Gastrocnemius medialis (tissue), 4 donors: ENCODE results near the gene CGGBP1. TPM values are rescaled to one million over a fixed set of nuclear protein-coding genes. Genes with fewer than 3 reads are reported as not detected.
"Not testable (repeated sequence)": the region's sequence is repeated elsewhere in the genome, so short reads cannot be mapped to it uniquely, and the experiment has no call there.

Source experiments
- ATAC-seq, 2 donors: fragments of 150-250 bp; one replicate each; pipeline ENCODE4 v1.9.1; 2016
- DNase-seq, 2 donors: peaks; one replicate each; pipeline ENCODE4 v3.0.0-alpha.2; 2019
- H3K27ac ChIP-seq, 4 donors: fragments of 200-600 bp; sonication (generic); 1 replicate in 1 of 4; 2 replicates in 3 of 4; pipeline ENCODE4 v1.5.1; 2016 to 2018; ENCODE audit warnings: mild to moderate bottlenecking in 2 of 4, moderate library complexity in 1 of 4
- H3K27me3 ChIP-seq, 3 donors: fragments of 200-600 bp; sonication (generic) in 2 of 3; 1 replicate in 1 of 3; 2 replicates in 2 of 3; pipeline versions ENCODE4 v1.5.1 to v1.6.0; 2016 to 2019; ENCODE audit warnings: mild to moderate bottlenecking in 1 of 3, moderate library complexity in 1 of 3
- H3K36me3 ChIP-seq, 2 donors: fragments of 200-600 bp; sonication (generic) in 1 of 2; one replicate each; pipeline ENCODE4 v1.5.1; 2017 to 2018
- H3K4me1 ChIP-seq, 2 donors: fragments of 200-600 bp; sonication (generic) in 1 of 2; one replicate each; pipeline ENCODE4 v1.5.1; 2016 to 2017; ENCODE audit warnings: mild to moderate bottlenecking in 2 of 2
- H3K4me3 ChIP-seq, 4 donors: fragments of 200-600 bp; sonication (generic) in 3 of 4; 1 replicate in 1 of 4; 2 replicates in 3 of 4; pipeline ENCODE4 v1.5.1; 2016 to 2019; ENCODE audit warnings: mild to moderate bottlenecking in 2 of 4
- H3K9me3 ChIP-seq, 3 donors: fragments of 200-600 bp; sonication (generic) in 2 of 3; 1 replicate in 1 of 3; 2 replicates in 2 of 3; pipeline ENCODE4 v1.5.1; 2016 to 2019
- CTCF ChIP-seq, 5 experiments: fragments of 450-650 bp in 3 of 5; fragments of 200-600 bp in 2 of 5; sonication (generic) in 2 of 5; IDR thresholded peaks in 4 of 5; conservative IDR thresholded peaks in 1 of 5; 1 replicate in 4 of 5; 2 replicates in 1 of 5; pipeline ENCODE4 v1.5.1; 2016 to 2019; ENCODE audit warnings: antibody characterized with exemption in 5 of 5, mild to moderate bottlenecking in 3 of 5, moderate library complexity in 3 of 5
- POLR2A ChIP-seq, 2 donors: fragments of 450-650 bp; IDR thresholded peaks; one replicate each; pipeline ENCODE4 v1.6.1; 2017; ENCODE audit warnings: antibody characterized with exemption in 2 of 2, mild to moderate bottlenecking in 2 of 2, moderate library complexity in 2 of 2
- in situ Hi-C, 4 donors: fragments of 200-750 bp; cut with MboI; loops; one replicate each; pipeline versions ENCODE4 v1.15.0 to v1.8.0; 2017; ENCODE audit warnings: low sequenced_read_pairs in 4 of 4
- intact Hi-C: fragments of 100-400 bp; cut with DNase I; formaldehyde crosslinking; loops from one replicate; pipeline ENCODE4 v1.15.1; 2023; ENCODE audit warnings: low total_unique reads
- total RNA-seq, 4 donors: library from RNA; depleted of rRNA; stranded (reverse); fragments of >200 nt; gene quantifications; one replicate each; pipeline versions ENCODE4 v1.1.0 to v1.2.3, GENCODE V29; 2016

Gene CGGBP1
- total RNA-seq, 4 donors from 2014 or later, result 25.9 to 47.3 (median 41.7) TPM

DNA sequence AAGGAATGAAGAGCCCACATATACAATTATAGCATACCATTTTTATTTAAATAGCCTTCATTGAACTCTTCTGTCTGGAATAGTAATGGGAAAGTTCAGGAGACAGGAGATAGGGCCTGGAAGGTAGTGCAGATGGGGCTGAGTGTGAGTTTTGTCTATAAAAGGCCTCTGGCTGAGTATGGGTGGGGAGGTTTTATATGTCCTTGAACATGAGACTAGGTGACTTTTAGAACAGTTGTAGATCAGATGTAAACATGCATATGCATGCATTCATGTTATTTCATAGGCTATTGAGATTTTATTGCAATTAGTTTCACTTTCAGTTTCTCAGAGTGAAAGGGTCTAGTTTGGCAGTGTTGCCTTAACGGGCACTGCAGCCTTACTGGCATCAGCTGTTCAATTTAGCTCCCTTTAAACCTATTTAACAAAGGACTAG, 27.1 kb downstream of the CGGBP1 start:
- ATAC-seq, result peak; percentile 39 to 69
- no peak for TF ChIP-seq POLR2A (IDR thresholded peaks at IDR 0.05)
- TF ChIP-seq CTCF (IDR thresholded peaks at IDR 0.05 in 4 of 5, conservative IDR thresholded peaks at IDR 0.05 in 1 of 5), result no peak
- no peaks in the 10 kb centered on the region for H3K27me3 ChIP-seq
- H3K27ac ChIP-seq, result peak overlapping the region; percentile 19 to 49 (median 46)
- H3K4me1 ChIP-seq, result peaks cover 4 to 20% of the 10 kb centered on the region in 2 donors
- in situ Hi-C loops, result no loop called here
- intact Hi-C loops, result no loop called here
- H3K4me3 ChIP-seq, result peak overlapping the region; percentile 33 to 55 (median 48)
- H3K36me3 ChIP-seq, result no peaks in the 10 kb centered on the region
- H3K9me3 ChIP-seq, result no peaks in the 10 kb centered on the region
- DNase-seq, result no peak

DNA sequence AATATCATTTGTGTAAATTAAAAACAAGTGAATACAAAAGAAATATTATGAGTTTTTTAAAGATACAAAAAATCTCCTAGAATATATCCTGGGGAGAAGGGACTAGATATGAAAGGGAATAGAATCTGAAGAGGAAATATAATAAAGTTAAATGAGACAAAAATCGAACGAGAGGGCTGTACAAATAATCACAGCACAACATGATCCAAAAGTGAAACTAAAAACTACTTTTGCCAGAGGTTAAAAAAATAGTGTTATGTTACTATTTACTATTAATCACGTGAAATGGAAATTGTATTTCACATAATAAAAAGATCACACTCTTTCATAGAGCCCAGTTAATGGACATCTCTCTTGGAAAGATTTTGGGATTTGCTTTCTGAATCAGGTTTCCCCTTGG, 28.6 kb downstream of the CGGBP1 start:
- Histone ChIP-seq H3K4me3 (peak overlapping the region in 3 of 4 donors; percentile 1 to 8 (median 5)), H3K9me3 (no peaks in the 10 kb centered on the region), H3K27ac (no peak overlapping the region), H3K27me3 (no peaks in the 10 kb centered on the region), H3K4me1 (peaks cover 4 to 20% of the 10 kb centered on the region in 2 donors), H3K36me3 (no peaks in the 10 kb centered on the region)
- ATAC-seq (no peak), DNase-seq (no peak)
- in situ Hi-C loops (no loop called here), intact Hi-C loops (no loop called here)
- no peak for TF ChIP-seq POLR2A (IDR thresholded peaks at IDR 0.05)
- TF ChIP-seq CTCF (IDR thresholded peaks at IDR 0.05 in 4 of 5, conservative IDR thresholded peaks at IDR 0.05 in 1 of 5), result no peak

- Histone ChIP-seq H3K9me3 (no peaks in the 10 kb centered on the region), H3K27ac (no peak overlapping the region), H3K36me3 (no peaks in the 10 kb centered on the region), H3K27me3 (no peaks in the 10 kb centered on the region), H3K4me1 (peaks cover 4 to 20% of the 10 kb centered on the region in 2 donors), H3K4me3 (no peak overlapping the region)
- intact Hi-C loops, result no loop called here
- DNase-seq (no peak), ATAC-seq (no peak)
- no peak for TF ChIP-seq POLR2A (IDR thresholded peaks at IDR 0.05)
- TF ChIP-seq CTCF (IDR thresholded peaks at IDR 0.05 in 4 of 5, conservative IDR thresholded peaks at IDR 0.05 in 1 of 5), result no peak
- in situ Hi-C loops, result no loop called here
Observed at GRCh38 chr3:88028876-88029275, 29.9 kb downstream of the CGGBP1 start.

GRCh38 chr3:88025001-88025552, 33.7 kb downstream of the CGGBP1 start:
- no peak for TF ChIP-seq CTCF (IDR thresholded peaks at IDR 0.05 in 4 of 5, conservative IDR thresholded peaks at IDR 0.05 in 1 of 5)
- TF ChIP-seq POLR2A (IDR thresholded peaks at IDR 0.05), result no peak
- Histone ChIP-seq H3K27ac (no peak overlapping the region), H3K36me3 (no peaks in the 10 kb centered on the region), H3K27me3 (no peaks in the 10 kb centered on the region), H3K9me3 (no peaks in the 10 kb centered on the region), H3K4me3 (no peak overlapping the region), H3K4me1 (no peaks in the 10 kb centered on the region)
- in situ Hi-C loops, result no loop called here
- DNase-seq (no peak), ATAC-seq (no peak)
- intact Hi-C loops, result no loop called here

DNA sequence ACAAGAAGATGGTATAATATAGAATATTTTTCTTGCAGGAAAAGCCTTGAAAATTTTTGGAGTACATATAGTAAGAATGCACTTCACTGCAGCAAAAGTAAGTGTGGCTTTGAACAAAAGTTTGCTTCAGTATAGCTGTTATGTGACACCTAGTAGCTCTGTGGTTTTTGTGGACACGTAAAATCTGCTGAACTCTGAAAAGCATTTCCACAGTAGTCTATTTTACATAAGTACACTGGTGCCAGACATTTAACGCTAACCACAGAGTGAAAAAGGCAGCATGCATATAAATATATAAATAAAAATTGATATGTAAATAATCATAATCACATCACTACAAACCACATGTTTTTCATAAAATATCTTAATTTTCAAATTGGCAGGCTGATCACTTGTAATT, 39.8 kb downstream of the CGGBP1 start:
- Histone ChIP-seq H3K27me3 (no peaks in the 10 kb centered on the region), H3K36me3 (no peaks in the 10 kb centered on the region), H3K4me1 (no peaks in the 10 kb centered on the region), H3K4me3 (no peak overlapping the region), H3K27ac (no peak overlapping the region), H3K9me3 (no peaks in the 10 kb centered on the region)
- no peak for DNase-seq
- in situ Hi-C loops (loop anchor here in 1 of 4 donors (25.0 kb wide), 1 partner anchor 657 kb away; no protein-coding TSS in a partner anchor), intact Hi-C loops (no loop called here)
- TF ChIP-seq CTCF (IDR thresholded peaks at IDR 0.05 in 4 of 5, conservative IDR thresholded peaks at IDR 0.05 in 1 of 5), result no peak
- no peak for TF ChIP-seq POLR2A (IDR thresholded peaks at IDR 0.05)
- ATAC-seq, result no peak

- intact Hi-C loops, H3K4me1 ChIP-seq, H3K27me3 ChIP-seq, H3K9me3 ChIP-seq, H3K27ac ChIP-seq, H3K4me3 ChIP-seq, ATAC-seq, DNase-seq, H3K36me3 ChIP-seq: not testable (repeated sequence)
- in situ Hi-C loops, result loop anchor here in 1 of 4 donors (25.0 kb wide), 1 partner anchor 653 kb away; no protein-coding TSS in a partner anchor
Observed at GRCh38 chr3:88015656-88016055, 43.1 kb downstream of the CGGBP1 start.
